A204.1 (cell line): Measurements from ENCODE around the gene SHC1.
A peak's percentile ranks its signal among the peaks of the same experiment; 100 is the strongest.

Experiments used
- FAIRE-seq: peaks from 2 replicates; lab custom pipeline; 2012; peaks lifted over from hg19 to GRCh38; lab: Jason Lieb, UNC

The SHC1 gene

DNA sequence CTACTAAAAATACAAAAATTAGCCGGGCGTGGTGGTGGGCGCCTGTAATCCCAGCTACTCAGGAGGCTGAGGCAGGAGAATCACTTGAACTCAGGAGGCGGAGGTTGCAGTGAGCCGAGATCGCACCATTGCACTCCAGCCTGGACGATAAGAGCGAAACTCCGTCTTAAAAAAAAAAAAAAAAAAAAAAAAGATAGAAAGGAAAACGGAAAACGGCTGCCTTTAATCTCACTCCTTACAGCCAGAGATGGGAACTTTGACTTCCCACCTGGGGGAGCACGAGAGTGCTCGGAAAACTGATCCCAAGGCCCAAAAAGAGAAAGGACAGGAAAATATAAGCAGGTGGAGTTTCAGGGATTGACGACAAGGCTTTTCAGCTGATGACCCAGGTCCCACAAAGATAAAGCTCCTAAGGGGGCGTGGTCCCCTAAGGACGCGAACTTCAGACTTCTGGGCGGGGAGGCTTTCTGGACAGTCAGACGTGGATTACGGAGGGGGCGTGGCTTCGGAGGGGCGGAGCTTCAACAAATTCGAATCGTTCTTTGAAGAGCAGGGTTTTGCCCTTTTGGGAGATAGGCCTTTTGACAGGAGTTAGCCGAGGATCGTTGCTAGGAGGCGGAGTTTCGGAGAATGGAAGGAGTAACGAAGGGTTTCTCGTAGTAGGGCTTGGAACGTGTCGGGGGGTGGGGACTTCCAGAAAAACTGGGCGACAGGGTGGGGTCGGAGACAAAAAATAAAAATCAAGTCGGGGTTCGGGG lies 3.0 kb upstream of the SHC1 start:
- peak; percentile 99 for FAIRE-seq

DNA sequence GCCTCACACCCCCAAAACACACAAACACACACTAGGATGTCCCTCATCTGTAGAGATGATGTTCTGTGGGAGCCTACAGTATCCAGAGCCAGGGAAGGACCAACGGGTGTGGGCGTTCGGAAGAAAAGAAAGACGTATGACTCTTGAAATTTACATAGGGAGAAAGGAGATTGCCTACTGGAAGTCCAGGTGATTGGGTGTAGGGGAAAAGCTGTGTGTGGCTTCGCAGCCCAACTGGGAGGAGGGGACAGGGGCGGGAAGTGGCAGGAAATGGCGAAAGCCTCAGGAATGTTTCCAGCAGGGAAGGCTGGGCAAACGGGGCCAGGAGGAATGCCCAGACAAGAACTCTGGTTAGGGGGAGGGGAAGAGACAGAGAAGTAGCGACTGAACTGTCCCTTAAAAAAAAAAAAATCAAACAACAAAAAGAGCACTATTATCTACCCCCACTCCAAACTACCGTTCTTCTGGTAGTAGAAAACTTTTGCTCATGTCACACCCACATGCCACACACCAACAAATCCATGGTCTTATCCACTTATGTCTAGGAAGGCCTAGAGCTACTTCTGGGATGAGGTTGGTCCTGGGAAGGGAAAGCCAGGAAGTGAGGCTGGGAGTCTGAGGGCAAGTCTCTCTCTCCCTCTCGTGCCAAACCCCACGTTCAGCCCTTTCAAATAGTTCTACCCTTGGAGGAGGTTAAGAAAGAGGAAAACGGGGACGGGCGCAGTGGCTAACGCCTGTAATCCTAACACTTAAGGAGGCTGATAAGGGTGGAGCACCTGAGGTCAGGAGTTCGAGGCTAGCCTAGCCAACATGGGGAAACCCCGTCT lies 2.2 kb upstream of the SHC1 start:
- peak; percentile 96 for FAIRE-seq

DNA sequence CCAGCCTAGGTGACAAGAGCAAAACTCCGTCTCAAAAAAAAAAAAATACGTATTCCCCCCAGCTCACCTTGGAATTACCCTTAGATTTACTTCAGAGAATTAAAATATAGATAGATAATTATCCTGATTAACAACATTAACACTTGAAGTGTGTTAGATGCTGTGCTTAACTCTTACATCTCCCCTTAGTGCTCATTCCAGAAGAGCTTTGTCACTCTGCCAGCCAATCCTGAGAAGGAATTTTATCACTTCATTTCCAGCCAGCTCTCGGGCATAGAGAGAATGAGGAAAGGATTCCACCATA lies 1.6 kb upstream of the SHC1 start:
- no peak for FAIRE-seq

DNA sequence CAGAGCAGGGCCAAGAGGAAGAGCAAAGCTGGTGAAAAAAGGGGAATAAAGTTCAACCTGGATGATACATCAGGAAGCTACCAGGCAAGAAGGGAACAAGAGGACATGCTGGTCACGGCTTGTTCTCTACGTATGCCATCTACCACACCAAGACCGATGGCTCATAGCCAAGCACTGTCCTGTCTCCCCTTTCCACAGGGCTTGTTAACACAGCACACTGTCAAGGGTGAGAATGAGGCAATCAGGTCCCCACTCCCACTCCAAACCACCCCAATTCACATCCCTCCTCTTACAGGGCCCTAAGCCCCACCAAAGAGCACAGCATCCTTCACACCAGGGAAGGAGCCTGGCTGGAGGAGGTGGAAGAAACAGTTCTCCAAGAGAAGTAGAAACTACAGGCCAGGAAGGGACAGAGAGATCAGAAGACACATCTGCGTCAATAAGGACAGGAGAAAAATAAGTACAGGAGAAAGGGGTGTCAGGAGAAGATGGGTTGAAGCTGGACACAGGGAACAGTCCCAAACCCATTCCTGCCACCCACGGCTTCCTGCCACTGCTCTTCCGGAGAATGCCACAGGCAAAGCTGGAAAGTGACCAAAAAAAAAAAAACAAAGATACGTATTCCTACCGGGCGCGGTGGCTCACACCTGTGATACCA lies 923 bp upstream of the SHC1 start:
- no peak for FAIRE-seq

DNA sequence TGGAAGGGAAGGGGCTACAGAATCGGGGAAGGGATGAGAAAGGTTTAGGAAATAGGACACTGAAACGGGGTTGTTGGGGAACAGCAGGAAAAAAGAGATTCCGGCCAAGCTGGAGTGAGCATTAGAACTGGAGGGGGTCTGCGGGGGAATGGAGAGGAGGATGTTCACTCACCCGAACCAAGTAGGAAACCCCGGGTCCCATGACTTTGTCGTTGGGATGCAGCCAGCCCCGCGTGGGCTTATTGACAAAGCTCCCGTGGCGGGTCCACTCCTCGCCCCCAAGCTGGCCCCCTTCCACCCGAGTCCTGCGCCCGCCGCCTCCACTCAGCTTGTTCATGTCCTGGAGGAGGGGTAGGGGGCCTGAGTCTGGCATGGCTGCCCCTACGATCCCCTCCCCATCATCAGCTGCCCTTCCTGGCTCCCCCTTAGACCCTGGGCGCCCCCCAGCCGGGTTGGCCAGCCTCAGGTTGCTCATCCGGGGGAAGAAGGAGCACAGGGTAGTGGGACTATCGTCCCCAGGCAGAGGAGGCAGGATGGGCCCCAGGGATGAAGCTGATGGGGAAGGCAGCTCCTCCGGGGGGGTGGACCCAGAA lies 591 bp downstream of the SHC1 start:
- FAIRE-seq, result no peak

DNA sequence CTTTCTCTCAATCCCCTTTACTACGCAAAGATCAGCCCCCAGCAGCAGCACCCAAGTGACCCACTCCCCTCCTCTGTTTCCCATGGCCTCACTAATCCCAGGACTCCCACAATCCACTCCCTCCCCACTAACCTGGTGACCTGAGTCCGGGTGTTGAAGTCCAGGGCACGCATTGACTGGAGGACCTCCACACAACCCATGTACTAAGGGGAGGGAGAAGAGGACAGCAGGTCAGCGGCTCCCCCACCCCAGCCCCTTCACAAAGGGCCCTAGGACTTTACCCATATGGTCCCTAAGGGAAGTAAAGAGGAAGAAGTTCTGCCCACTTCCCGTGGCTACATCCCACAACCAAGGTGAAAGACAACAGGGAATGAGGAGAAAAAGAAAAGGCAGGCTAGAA lies 1.3 kb downstream of the SHC1 start:
- no peak for FAIRE-seq

DNA sequence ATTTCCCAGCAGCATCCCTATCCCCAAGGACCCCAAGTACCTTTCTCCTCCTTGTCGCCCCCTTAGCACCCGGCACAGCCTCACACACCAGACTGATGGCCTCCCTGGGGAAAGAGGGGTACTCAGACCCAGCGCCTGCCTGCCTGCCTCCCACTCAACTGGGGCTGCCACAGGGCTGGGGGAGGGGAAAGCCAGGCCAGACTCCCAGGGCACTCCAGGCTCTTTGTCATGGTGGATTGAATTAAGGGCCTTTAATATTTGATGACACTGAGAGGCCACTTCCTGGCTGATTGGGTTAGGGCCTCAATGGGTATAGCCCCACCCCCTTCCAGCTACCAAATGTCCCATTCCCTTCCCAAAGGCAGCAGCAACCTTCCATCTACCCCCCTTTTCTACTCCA lies 1.8 kb downstream of the SHC1 start:
- FAIRE-seq, result no peak

- FAIRE-seq, result no peak
These were observed 3.1 kb downstream of the SHC1 start for GRCh38 chr1:154967331-154967950.

DNA sequence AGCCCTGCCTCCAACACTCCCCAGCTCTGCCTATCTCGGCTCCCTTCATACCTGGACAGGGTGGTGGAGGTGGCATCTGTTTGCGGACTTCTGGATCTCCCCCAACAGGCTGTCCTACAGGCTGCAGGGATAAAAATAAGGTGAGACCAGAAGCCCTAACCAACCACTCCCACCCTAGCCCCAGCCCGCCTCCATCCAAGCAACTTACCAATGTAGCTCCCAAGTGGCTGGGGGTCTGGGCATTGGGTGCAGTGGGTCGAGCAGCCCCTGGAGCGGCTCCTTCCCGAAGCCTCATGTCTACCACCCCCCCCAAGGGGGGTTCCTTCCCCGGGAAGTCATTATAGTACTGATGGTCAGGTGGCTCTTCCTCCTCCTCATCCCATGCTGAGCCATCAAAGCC lies 4.4 kb downstream of the SHC1 start:
- FAIRE-seq, result no peak

DNA sequence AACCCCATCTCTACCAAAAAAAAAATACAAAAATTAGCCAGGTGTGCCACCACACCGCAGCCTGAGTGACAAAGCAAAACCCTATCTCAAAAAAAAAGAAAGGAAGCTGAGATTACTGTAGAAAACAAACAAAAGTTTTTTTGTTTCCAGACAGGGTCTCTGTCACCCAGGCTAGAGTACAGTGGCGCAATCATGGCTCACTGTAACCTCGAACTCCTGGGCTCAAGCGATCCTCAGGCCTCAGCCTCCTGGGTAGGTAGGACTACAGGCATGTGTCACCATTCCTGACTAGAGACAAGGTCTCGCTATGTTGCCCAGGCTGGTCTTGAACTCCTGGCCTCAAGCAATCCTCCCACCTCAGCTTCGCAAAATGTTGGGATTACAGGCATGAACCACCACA lies 6.2 kb downstream of the SHC1 start:
- FAIRE-seq, result no peak

DNA sequence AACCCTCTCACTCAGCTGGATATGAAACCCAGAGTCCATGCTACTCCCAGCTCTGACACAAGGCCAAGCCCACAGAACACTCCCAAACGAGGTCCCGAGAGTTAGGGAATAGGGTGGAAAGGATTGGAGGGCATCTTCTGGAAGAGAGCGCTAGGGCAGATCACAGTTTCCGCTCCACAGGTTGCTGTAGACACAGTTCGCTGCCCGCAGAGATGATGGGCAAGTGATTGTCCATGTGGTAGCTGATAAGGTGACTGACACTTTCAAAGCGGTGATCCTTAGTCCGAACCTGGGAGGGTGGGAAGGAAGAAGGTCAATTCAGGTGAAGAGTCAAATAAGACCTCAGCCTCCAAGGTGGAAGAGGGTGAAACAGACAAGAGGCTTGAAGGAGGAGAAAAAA lies 6.9 kb downstream of the SHC1 start:
- no peak for FAIRE-seq

DNA sequence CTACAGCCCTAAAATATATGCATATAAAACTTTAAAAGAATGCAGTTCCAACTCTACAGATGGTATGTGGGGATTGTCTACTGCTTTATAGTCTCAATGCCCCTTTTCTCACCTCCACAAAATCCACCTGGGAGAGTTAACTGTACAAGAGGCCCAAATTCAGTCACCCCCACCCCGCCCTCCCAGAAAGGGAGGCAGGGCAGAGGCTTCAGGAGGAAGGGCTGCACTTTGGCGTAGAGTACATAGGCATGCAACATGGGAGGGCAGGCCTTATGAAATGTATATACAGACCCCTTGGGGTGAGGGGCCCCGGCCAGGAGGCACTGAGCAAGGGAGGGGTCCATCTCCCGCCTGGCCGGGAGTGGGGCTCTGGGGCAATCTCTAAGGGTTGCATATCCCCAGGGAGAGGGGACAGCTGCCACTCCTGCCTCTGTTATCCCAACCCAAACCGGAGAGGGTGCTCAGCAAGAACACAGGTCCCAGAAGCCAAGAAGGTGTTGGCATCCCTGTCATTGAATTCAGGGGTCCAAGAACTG lies 7.7 kb downstream of the SHC1 start:
- no peak for FAIRE-seq

DNA sequence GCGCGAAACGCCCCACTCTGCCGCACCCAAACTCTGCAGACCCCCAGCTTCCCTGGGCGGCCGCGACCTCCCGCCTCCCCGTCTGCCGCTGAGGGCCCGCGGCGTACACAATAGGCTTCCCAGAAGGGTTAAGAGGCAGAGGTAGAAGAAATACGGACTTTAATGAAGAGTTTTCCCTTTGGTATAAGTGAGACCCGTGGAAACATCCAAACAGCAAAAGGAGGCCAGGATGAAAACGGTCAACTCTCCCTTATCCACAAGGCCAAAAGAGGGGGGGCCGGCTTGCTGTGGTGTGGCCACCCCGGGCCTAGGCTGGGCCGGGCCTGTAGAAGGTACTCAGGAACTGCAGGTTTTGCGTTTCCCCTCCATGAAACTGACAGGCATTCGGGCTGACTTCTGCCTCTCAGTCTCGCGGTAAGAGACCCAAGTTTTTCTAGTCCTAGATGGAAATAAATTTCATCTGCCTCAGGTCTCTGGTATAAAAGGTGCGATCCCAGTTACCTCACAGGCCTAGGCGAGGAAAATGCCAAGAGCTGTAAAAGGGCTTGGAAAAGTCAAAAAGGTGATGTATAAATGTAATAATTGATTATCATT lies 8.3 kb downstream of the SHC1 start:
- FAIRE-seq, result no peak

- FAIRE-seq, result no peak
These were observed 9.1 kb downstream of the SHC1 start, which contains the start of gene PYGO2 for GRCh38 chr1:154961207-154962155. TSS of gene PYGO2 (minus strand) at chr1:154961782. CDS start at chr1:154961576, 206 bp downstream.

DNA sequence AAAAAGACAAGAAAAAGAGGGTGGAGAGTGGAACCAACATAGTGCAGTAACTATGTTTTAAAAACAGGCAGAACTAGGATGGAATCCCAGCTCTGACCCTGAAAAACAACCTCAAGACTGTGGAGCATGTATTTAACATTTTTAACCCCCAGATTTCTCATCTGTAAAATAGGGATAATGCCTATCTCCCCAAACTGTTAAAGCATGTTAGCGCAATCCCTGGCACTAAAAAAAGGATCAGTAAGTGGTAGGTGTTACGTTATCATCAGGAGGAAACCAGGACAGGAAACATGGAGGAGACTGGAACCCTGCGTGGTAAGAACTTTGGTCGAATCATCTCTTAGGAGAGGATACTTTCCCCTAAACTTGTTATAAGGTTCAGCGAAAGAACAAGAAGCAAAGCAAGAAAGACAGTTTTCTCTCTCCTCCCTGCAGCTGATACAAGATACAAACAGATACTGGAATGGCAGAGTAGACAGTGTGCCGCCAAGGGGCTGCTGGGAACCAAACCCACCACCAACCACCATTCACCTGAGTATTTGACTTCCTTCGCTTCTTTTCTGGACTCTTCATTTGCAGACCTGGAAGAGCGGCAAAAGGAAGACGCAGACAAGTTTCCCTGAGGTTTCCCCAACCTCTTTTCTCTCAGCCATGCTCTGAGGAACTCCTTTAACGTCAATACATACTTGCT lies 10.0 kb downstream of the SHC1 start:
- FAIRE-seq, result no peak

- no peak for FAIRE-seq
These were observed 11.1 kb downstream of the SHC1 start for GRCh38 chr1:154959426-154959780.

- FAIRE-seq, result no peak
These were observed 11.7 kb downstream of the SHC1 start for GRCh38 chr1:154958681-154959425.

DNA sequence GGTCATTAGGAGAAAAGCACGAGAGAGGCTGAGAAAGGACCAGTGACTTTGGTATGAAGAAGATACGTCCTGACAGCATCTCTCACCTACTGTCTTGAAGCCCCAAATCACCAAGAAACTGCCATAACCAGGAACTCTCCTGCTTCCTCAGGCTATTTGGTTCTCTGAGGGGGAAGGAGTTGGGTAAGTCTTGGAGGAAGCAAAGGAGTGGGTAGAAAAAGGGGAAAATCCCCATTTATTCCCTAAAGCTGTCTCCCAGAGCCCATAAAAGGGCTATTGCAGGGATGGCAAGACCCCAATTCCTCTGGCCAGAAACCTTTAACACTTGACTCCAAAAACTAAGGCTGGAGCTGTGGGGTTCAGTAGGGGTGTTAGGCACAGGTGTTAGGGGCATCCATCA lies 12.5 kb downstream of the SHC1 start:
- no peak for FAIRE-seq

GRCh38 chr1:154957091-154957657 lies 13.4 kb downstream of the SHC1 start:
- no peak for FAIRE-seq
